Loucy (cell line): ENCODE measurements around the gene RNF26.

ENCODE experiments used
- H2AFZ ChIP-seq: fragments of 200-600 bp; sonication (generic); 2 replicates; pipeline ENCODE4 v1.6.0; 2016; ENCODE audit warnings: antibody characterized with exemption, mild to moderate bottlenecking, low read length, moderate library complexity
- H3F3A ChIP-seq: fragments of 200-600 bp; 2 replicates; pipeline ENCODE4 v1.6.0; 2016; ENCODE audit warnings: antibody characterized with exemption, low read depth, mild to moderate bottlenecking
- H3K27me3 ChIP-seq: fragments of 200-600 bp; sonication (generic); 2 replicates; pipeline ENCODE4 v1.6.1; 2014; ENCODE audit warnings: low read length, mild to moderate bottlenecking; ENCODE audit not compliant: insufficient read depth, poor library complexity, severe bottlenecking
- H3K36me3 ChIP-seq: fragments of 200-600 bp; sonication (generic); 2 replicates; pipeline ENCODE4 v1.6.1; 2016; ENCODE audit warnings: low read length; ENCODE audit not compliant: insufficient read depth
- H3K4me1 ChIP-seq: fragments of 200-600 bp; sonication (generic); 2 replicates; pipeline ENCODE4 v1.5.1; 2014; ENCODE audit warnings: low read length, mild to moderate bottlenecking; ENCODE audit not compliant: insufficient read depth, poor library complexity, severe bottlenecking
- H3K4me2 ChIP-seq: fragments of 200-600 bp; sonication (generic); 2 replicates; pipeline ENCODE4 v1.6.0; 2014; ENCODE audit warnings: antibody characterized with exemption, low read length, low read depth, mild to moderate bottlenecking; ENCODE audit not compliant: poor library complexity, severe bottlenecking
- H3K4me3 ChIP-seq: fragments of 200-600 bp; sonication (generic); 2 replicates; pipeline ENCODE4 v1.5.1; 2014; ENCODE audit warnings: low read length, mild to moderate bottlenecking, mixed read lengths; ENCODE audit not compliant: poor library complexity, severe bottlenecking
- H3K79me2 ChIP-seq: fragments of 200-600 bp; sonication (generic); 2 replicates; pipeline ENCODE4 v1.6.1; 2014; ENCODE audit warnings: low read length; ENCODE audit not compliant: insufficient read depth
- H3K9ac ChIP-seq: fragments of 200-600 bp; sonication (generic); 2 replicates; pipeline ENCODE4 v1.6.0; 2014; ENCODE audit warnings: mild to moderate bottlenecking, low read depth, low read length, moderate library complexity; ENCODE audit not compliant: poor library complexity, severe bottlenecking
- H3K9me2 ChIP-seq: fragments of 200-600 bp; sonication (generic); replicated peaks from 2 replicates; pipeline ENCODE4 v1.6.1; 2016; ENCODE audit warnings: low read depth, low read length, mixed read lengths
- H3K9me3 ChIP-seq: fragments of 200-600 bp; sonication (generic); 2 replicates; pipeline ENCODE4 v1.6.1; 2014; ENCODE audit warnings: mild to moderate bottlenecking, antibody characterized with exemption, low read length, low read depth; ENCODE audit not compliant: insufficient read depth
- H4K20me1 ChIP-seq: fragments of 200-600 bp; sonication (generic); 2 replicates; pipeline ENCODE4 v1.6.0; 2014; ENCODE audit warnings: antibody characterized with exemption, low read length, mild to moderate bottlenecking; ENCODE audit not compliant: insufficient read depth, poor library complexity, severe bottlenecking
- CTCF ChIP-seq: fragments of 200-600 bp; sonication (generic); conservative IDR thresholded peaks from 2 replicates; pipeline ENCODE4 v1.5.1; 2014; ENCODE audit warnings: mild to moderate bottlenecking, antibody characterized with exemption, low read length
- EZH2phosphoT487 ChIP-seq: fragments of 200-600 bp; IDR thresholded peaks from 2 replicates; pipeline ENCODE4 v1.6.1; 2018; ENCODE audit warnings: antibody characterized with exemption, mild to moderate bottlenecking, moderate library complexity, borderline replicate concordance

Gene RNF26

GRCh38 chr11:119297938-119298337, 36.4 kb upstream of the RNF26 start:
- TF ChIP-seq CTCF (no peak), EZH2phosphoT487 (no peak)
- Histone ChIP-seq H3K9me3 (no peaks in the 10 kb centered on the region), H4K20me1 (no peaks in the 10 kb centered on the region), H3K9ac (no peak overlapping the region), H2AFZ (no peak overlapping the region), H3K4me1 (no peaks in the 10 kb centered on the region), H3K36me3 (peaks cover 83% of the 10 kb centered on the region), H3K27me3 (no peaks in the 10 kb centered on the region), H3K9me2 (no peaks in the 10 kb centered on the region), H3K4me3 (no peak overlapping the region), H3K4me2 (no peak overlapping the region), H3K79me2 (no peaks in the 10 kb centered on the region), H3F3A (no peaks in the 10 kb centered on the region)

- Histone ChIP-seq H3K4me2 (no peak overlapping the region), H3F3A (no peaks in the 10 kb centered on the region), H3K9ac (no peak overlapping the region), H3K4me3 (no peak overlapping the region), H3K9me2 (no peaks in the 10 kb centered on the region), H2AFZ (no peak overlapping the region), H3K27me3 (no peaks in the 10 kb centered on the region), H3K9me3 (no peaks in the 10 kb centered on the region), H3K4me1 (no peaks in the 10 kb centered on the region), H4K20me1 (no peaks in the 10 kb centered on the region), H3K79me2 (no peaks in the 10 kb centered on the region), H3K36me3 (peaks cover 87% of the 10 kb centered on the region)
- TF ChIP-seq CTCF: no peak
- no peak for TF ChIP-seq EZH2phosphoT487
These were observed 35.6 kb upstream of the RNF26 start for GRCh38 chr11:119298726-119299125.

GRCh38 chr11:119299416-119299815, 34.9 kb upstream of the RNF26 start:
- no peaks in the 10 kb centered on the region for H3K9me2 ChIP-seq
- H3K27me3 ChIP-seq: no peaks in the 10 kb centered on the region

More at GRCh38 chr11:119299416-119299815, 34.9 kb upstream of the RNF26 start:
- Histone ChIP-seq H3K4me2 (no peak overlapping the region), H2AFZ (no peak overlapping the region), H3K4me3 (no peak overlapping the region), H3F3A (no peaks in the 10 kb centered on the region), H3K4me1 (no peaks in the 10 kb centered on the region), H3K9ac (no peak overlapping the region), H3K36me3 (peaks cover 92% of the 10 kb centered on the region), H3K9me3 (no peaks in the 10 kb centered on the region), H4K20me1 (no peaks in the 10 kb centered on the region), H3K79me2 (no peaks in the 10 kb centered on the region)
- no peak for TF ChIP-seq CTCF
- TF ChIP-seq EZH2phosphoT487: no peak
